ENCODE measurements around the gene ZNF277. TPM values are rescaled to one million over a fixed set of nuclear protein-coding genes. Genes with fewer than 3 reads are reported as not detected.

The ZNF277 gene
- total and polyA plus RNA-seq, 4 donors, result 11.9 to 47.6 (median 24.9) TPM

- H3K9me3 ChIP-seq (ENCODE audit: control insufficient read depth in 4 of 4, insufficient read depth in 3 of 4, low read length in 3 of 4), result no peaks in the 10 kb centered on the region
- WGBS, 2 donors, result 1% methylated on average over 14 of the region's 14 CpGs
- no peaks in the 10 kb centered on the region for H3K27me3 ChIP-seq (ENCODE audit: control insufficient read depth in 3 of 3, insufficient read depth in 3 of 3, low read length in 2 of 3)
- no peaks in the 10 kb centered on the region for H3K36me3 ChIP-seq (ENCODE audit: control insufficient read depth in 4 of 4, insufficient read depth in 4 of 4, low read length in 4 of 4)
- peak overlapping the region; percentile 74 to 85 for H3K9ac ChIP-seq (ENCODE audit: insufficient read depth in 1 of 2, low read length in 2 of 2)
- peak overlapping the region; percentile 85 for H3K4me3 ChIP-seq
- TF ChIP-seq CTCF (IDR thresholded peaks at IDR 0.05; ENCODE audit: control extremely low read depth, extremely low read depth), result no peak
- H3K4me1 ChIP-seq (ENCODE audit: control insufficient read depth in 5 of 5, insufficient read depth in 5 of 5, low read length in 5 of 5), result peaks cover 0 to 20% (median 7%) of the 10 kb centered on the region in 5 donors
- DNase-seq (peak in 2 of 3 donors; percentile 54 to 67), ATAC-seq (ENCODE audit: insufficient read depth, low FRiP score) (no peak)
- peak overlapping the region; percentile 80 to 92 for H3K27ac ChIP-seq (ENCODE audit: low read depth in 1 of 2, low read length in 1 of 2)
These were observed 1.8 kb upstream of the ZNF277 start for GRCh38 chr7:112204499-112205342.

- WGBS, 2 donors, result 0% methylated on average over 67 to 69 of the region's 69 CpGs
- no peak for TF ChIP-seq CTCF (IDR thresholded peaks at IDR 0.05; ENCODE audit: control extremely low read depth, extremely low read depth)
- peak; percentile 84 to 90 (median 88) for DNase-seq
These were observed 905 bp upstream of the ZNF277 start for GRCh38 chr7:112205343-112206237.

GRCh38 chr7:112206991-112207592, 597 bp downstream of the ZNF277 start:
- 1% methylated on average over 14 of the region's 14 CpGs for WGBS, 2 donors

More at GRCh38 chr7:112205343-112206237, 905 bp upstream of the ZNF277 start:
- Histone ChIP-seq H3K4me3 (peak overlapping the region; percentile 85), H3K9ac (ENCODE audit: insufficient read depth in 1 of 2, low read length in 2 of 2) (peak overlapping the region; percentile 74 to 85), H3K4me1 (ENCODE audit: control insufficient read depth in 5 of 5, insufficient read depth in 5 of 5, low read length in 5 of 5) (peaks cover 0 to 20% (median 7%) of the 10 kb centered on the region in 5 donors), H3K36me3 (ENCODE audit: control insufficient read depth in 4 of 4, insufficient read depth in 4 of 4, low read length in 4 of 4) (no peaks in the 10 kb centered on the region), H3K27ac (ENCODE audit: low read depth in 1 of 2, low read length in 1 of 2) (peak overlapping the region; percentile 80 to 92), H3K9me3 (ENCODE audit: control insufficient read depth in 4 of 4, insufficient read depth in 3 of 4, low read length in 3 of 4) (no peaks in the 10 kb centered on the region), H3K27me3 (ENCODE audit: control insufficient read depth in 3 of 3, insufficient read depth in 3 of 3, low read length in 2 of 3) (no peaks in the 10 kb centered on the region)
- ATAC-seq (ENCODE audit: insufficient read depth, low FRiP score), result peak; percentile 30

More at GRCh38 chr7:112206991-112207592, 597 bp downstream of the ZNF277 start:
- Histone ChIP-seq H3K4me1 (ENCODE audit: control insufficient read depth in 5 of 5, insufficient read depth in 5 of 5, low read length in 5 of 5) (peaks cover 3 to 29% (median 14%) of the 10 kb centered on the region in 5 donors), H3K4me3 (peak overlapping the region; percentile 91), H3K9me3 (ENCODE audit: control insufficient read depth in 4 of 4, insufficient read depth in 3 of 4, low read length in 3 of 4) (no peaks in the 10 kb centered on the region), H3K27ac (ENCODE audit: low read depth in 1 of 2, low read length in 1 of 2) (peak overlapping the region; percentile 82 to 95), H3K9ac (ENCODE audit: insufficient read depth in 1 of 2, low read length in 2 of 2) (peak overlapping the region; percentile 91 to 92), H3K36me3 (ENCODE audit: control insufficient read depth in 4 of 4, insufficient read depth in 4 of 4, low read length in 4 of 4) (no peaks in the 10 kb centered on the region), H3K27me3 (ENCODE audit: control insufficient read depth in 3 of 3, insufficient read depth in 3 of 3, low read length in 2 of 3) (no peaks in the 10 kb centered on the region)
- DNase-seq, result no peak
- TF ChIP-seq CTCF (IDR thresholded peaks at IDR 0.05; ENCODE audit: control extremely low read depth, extremely low read depth), result no peak
- peak; percentile 0 for ATAC-seq (ENCODE audit: insufficient read depth, low FRiP score)

Data from lung (tissue), 12 donors.